Neuronal stem cell (in vitro differentiated cells): ENCODE measurements around the gene ZNF639.
A peak's percentile ranks its signal among the peaks of the same experiment; 100 is the strongest.

Experiments
- DNase-seq: peaks from one replicate; pipeline ENCODE4 v3.0.0-alpha.2; 2013; ENCODE audit warnings: low spot score
- H2AFZ ChIP-seq: one replicate; pipeline ENCODE4 v1.6.1; 2013; ENCODE audit warnings: mild to moderate bottlenecking, low read length, inconsistent platforms
- H2AK5ac ChIP-seq: 2 replicates; pipeline ENCODE4 v1.6.1; 2013; ENCODE audit warnings: low read depth, mild to moderate bottlenecking, inconsistent platforms, low read length, moderate library complexity, mixed read lengths
- H2BK120ac ChIP-seq: 2 replicates; pipeline ENCODE4 v1.6.1; 2013; ENCODE audit warnings: low read depth, mild to moderate bottlenecking, inconsistent platforms, low read length, moderate library complexity, mixed read lengths
- H2BK12ac ChIP-seq: one replicate; pipeline ENCODE4 v1.6.1; 2013; ENCODE audit warnings: low read length, inconsistent platforms
- H2BK15ac ChIP-seq: 2 replicates; pipeline ENCODE4 v1.6.1; 2013; ENCODE audit warnings: mild to moderate bottlenecking, low read length, inconsistent platforms, mixed read lengths
- H2BK5ac ChIP-seq: one replicate; pipeline ENCODE4 v1.6.1; 2013; ENCODE audit warnings: inconsistent platforms, mild to moderate bottlenecking, low read length, moderate library complexity
- H3K14ac ChIP-seq: one replicate; pipeline ENCODE4 v1.6.1; 2013; ENCODE audit warnings: low read length, inconsistent platforms
- H3K18ac ChIP-seq: 2 replicates; pipeline ENCODE4 v1.6.1; 2013; ENCODE audit warnings: low read length, inconsistent platforms
- H3K23ac ChIP-seq: 2 replicates; pipeline ENCODE4 v1.6.1; 2013; ENCODE audit warnings: low read depth, mild to moderate bottlenecking, mixed read lengths, low read length, inconsistent platforms; ENCODE audit not compliant: poor library complexity
- H3K27ac ChIP-seq: replicated peaks from 3 replicates; pipeline ENCODE4 v1.5.1; 2013; ENCODE audit warnings: low read length, inconsistent platforms
- H3K27me3 ChIP-seq, 3 experiments: 2 replicates each; pipeline ENCODE4 v1.6.1; 2013; ENCODE audit warnings: low read length in 3 of 3, mild to moderate bottlenecking in 2 of 3, inconsistent platforms in 1 of 3, low read depth in 1 of 3, mixed read lengths in 1 of 3, moderate library complexity in 1 of 3; ENCODE audit not compliant: control insufficient read depth in 3 of 3, insufficient read depth in 3 of 3
- H3K36me3 ChIP-seq, 2 donors: replicated peaks in 1 of 2; 2 replicates each; pipeline ENCODE4 v1.6.1; 2013; ENCODE audit warnings: low read length in 2 of 2; ENCODE audit not compliant: control insufficient read depth in 2 of 2, insufficient read depth in 2 of 2
- H3K4ac ChIP-seq: 2 replicates; pipeline ENCODE4 v1.6.1; 2013; ENCODE audit warnings: inconsistent platforms, mild to moderate bottlenecking, low read length, moderate library complexity
- H3K4me1 ChIP-seq, 2 donors: 1 replicate in 1 of 2; 2 replicates in 1 of 2; pipeline ENCODE4 v1.6.1; 2013; ENCODE audit warnings: low read length in 2 of 2, low read depth in 1 of 2; ENCODE audit not compliant: control insufficient read depth in 2 of 2, insufficient read depth in 1 of 2
- H3K4me2 ChIP-seq: one replicate; pipeline ENCODE4 v1.6.1; 2013; ENCODE audit warnings: mild to moderate bottlenecking, low read length, inconsistent platforms; ENCODE audit not compliant: insufficient read depth, poor library complexity, severe bottlenecking
- H3K4me3 ChIP-seq, 2 donors: 2 replicates each; pipeline ENCODE4 v1.5.1; 2013; ENCODE audit warnings: low read length in 2 of 2, mild to moderate bottlenecking in 2 of 2, inconsistent platforms in 1 of 2, moderate library complexity in 1 of 2
- H3K79me1 ChIP-seq: one replicate; pipeline ENCODE4 v1.6.1; 2013; ENCODE audit warnings: low read depth, mild to moderate bottlenecking, inconsistent platforms, low read length, moderate library complexity
- H3K9ac ChIP-seq: one replicate; pipeline ENCODE4 v1.6.1; 2013; ENCODE audit warnings: mild to moderate bottlenecking, low read depth, low read length, inconsistent platforms; ENCODE audit not compliant: poor library complexity
- H3K9me3 ChIP-seq, 2 donors: replicated peaks in 1 of 2; 2 replicates each; pipeline versions ENCODE3 to v1.6.1; 2013; ENCODE audit warnings: low read length in 2 of 2, mild to moderate bottlenecking in 2 of 2, inconsistent platforms in 1 of 2, low read depth in 1 of 2, mixed read lengths in 1 of 2, moderate library complexity in 1 of 2; ENCODE audit not compliant: control insufficient read depth in 2 of 2, insufficient read depth in 1 of 2
- H4K8ac ChIP-seq: one replicate; pipeline ENCODE4 v1.6.1; 2013; ENCODE audit warnings: low read depth, mild to moderate bottlenecking, inconsistent platforms, low read length, moderate library complexity
- H4K91ac ChIP-seq: one replicate; pipeline ENCODE4 v1.6.1; 2013; ENCODE audit warnings: low read length, low read depth, mild to moderate bottlenecking, inconsistent platforms; ENCODE audit not compliant: poor library complexity
- WGBS, 2 donors: extraction: QIAGEN DNeasy Blood & Tissue Kit; methylation state at CpG; one replicate each; pipeline ENCODE4 v1.1.7; 2013; ENCODE audit warnings: missing lambda C conversion rate in 2 of 2, mixed read lengths in 1 of 2; ENCODE audit not compliant: insufficient read length in 2 of 2, insufficient replicate concordance in 1 of 2; ENCODE audit errors: extremely low coverage in 2 of 2; 5-methylcytosine and 5-hydroxymethylcytosine counted together

Gene ZNF639

GRCh38 chr3:179333084-179333483 is 10.3 kb downstream of the ZNF639 start:
- Histone ChIP-seq H3K4me2 (no peak overlapping the region), H3K9ac (no peak overlapping the region), H2AFZ (no peak overlapping the region), H3K27ac (no peak overlapping the region), H3K9me3 (peaks cover 0 to 5% of the 10 kb centered on the region in 2 donors), H2BK15ac (no peak overlapping the region), H3K79me1 (no peaks in the 10 kb centered on the region), H3K27me3 (no peaks in the 10 kb centered on the region), H3K23ac (no peak overlapping the region), H4K8ac (no peak overlapping the region), H2AK5ac (no peak overlapping the region), H3K4me3 (no peak overlapping the region), H3K4me1 (no peaks in the 10 kb centered on the region), H2BK5ac (no peak overlapping the region), H2BK120ac (no peak overlapping the region), H3K18ac (no peak overlapping the region), H2BK12ac (no peak overlapping the region), H3K4ac (no peak overlapping the region), H4K91ac (no peak overlapping the region), H3K14ac (no peak overlapping the region), H3K36me3 (peaks cover 29 to 93% of the 10 kb centered on the region in 2 donors)
- WGBS, 2 donors: no CpG with 5 or more reads among the region's 2 CpGs
- no peak for DNase-seq

DNA sequence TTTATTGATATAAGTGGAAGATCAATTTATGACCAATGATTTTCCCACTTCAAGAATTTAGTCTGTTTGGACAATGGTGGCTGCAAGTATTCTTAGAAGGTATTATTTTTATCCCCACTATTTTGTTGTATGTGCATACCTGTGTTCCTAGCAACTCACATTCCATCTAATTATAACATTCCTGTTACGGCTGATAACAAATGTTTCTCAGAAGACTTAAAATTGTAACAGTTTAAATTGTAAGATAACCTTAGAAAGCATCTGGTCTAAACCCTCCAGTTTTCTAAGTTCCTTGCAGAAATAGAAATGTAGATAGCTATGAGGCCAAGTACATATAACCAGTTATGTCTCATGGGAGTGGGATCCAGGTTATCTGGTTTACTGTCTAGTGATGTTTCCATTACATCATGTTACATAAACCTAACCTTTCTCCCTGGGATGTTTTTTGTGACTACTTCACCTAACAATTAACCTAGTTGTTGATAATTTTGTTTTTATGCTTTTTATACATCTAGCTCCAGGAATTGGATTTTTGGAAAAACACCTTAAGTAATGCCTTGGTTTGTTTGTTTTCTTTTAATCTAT is 13.6 kb downstream of the ZNF639 start:
- Histone ChIP-seq H3K23ac (no peak overlapping the region), H3K18ac (no peak overlapping the region), H2BK12ac (no peak overlapping the region), H2BK120ac (no peak overlapping the region), H3K9ac (no peak overlapping the region), H2AK5ac (no peak overlapping the region), H3K14ac (no peak overlapping the region), H3K9me3 (peaks cover 0 to 5% of the 10 kb centered on the region in 2 donors), H2AFZ (no peak overlapping the region), H4K91ac (no peak overlapping the region), H3K27me3 (no peaks in the 10 kb centered on the region), H2BK5ac (no peak overlapping the region), H3K4me3 (no peak overlapping the region), H3K4ac (no peak overlapping the region), H2BK15ac (no peak overlapping the region), H3K27ac (no peak overlapping the region), H3K4me2 (no peak overlapping the region), H4K8ac (no peak overlapping the region), H3K36me3 (peaks cover 13 to 62% of the 10 kb centered on the region in 2 donors), H3K79me1 (no peaks in the 10 kb centered on the region), H3K4me1 (no peaks in the 10 kb centered on the region)
- no CpG with 5 or more reads among the region's 1 CpG for WGBS, 2 donors
- DNase-seq: no peak

DNA sequence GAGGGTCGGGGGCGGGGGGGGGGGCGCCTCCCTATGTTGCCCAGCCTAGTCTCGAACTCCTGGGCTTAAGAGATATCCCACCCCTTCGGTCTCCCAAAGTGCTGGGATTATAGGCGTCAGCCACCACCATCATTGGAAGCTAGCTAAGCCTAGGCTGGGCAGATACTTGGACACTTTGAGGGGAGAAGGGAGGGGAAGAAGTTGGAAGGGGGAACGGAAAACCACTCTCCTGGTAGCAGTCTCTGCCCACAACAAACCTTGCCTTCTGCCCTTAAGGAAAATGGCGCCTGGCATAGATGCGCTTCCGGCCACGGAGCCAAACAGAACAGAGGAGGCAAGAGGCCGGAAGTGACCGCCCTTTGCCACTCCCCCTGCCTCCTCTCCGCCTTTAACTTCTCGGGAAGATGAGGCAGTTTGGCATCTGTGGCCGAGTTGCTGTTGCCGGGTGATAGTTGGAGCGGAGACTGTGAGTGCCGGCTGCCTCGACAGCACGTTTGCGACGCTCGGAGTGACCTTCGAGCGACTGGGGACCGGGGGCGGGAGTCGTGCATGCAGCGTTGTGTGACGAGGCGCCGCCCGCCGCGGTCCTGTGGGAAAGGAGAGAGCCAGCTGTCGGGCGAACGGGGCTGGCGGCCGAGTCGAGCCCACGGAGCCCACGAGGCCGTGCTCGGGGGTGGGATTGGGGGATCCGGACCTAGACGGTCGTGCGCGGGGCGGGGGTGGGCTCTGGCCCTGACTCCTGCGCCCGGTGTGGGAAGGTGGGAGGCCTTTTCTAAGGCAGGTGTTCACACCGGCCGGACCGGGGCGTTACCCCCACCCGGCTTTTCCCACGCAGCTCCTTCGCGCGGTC is 24.7 kb downstream of the ZNF639 start, which contains the start of gene MFN1:
Gene MFN1, plus strand, starts transcription at position 365 of the 850 bp plus-strand sequence. CDS start 1,143 bp downstream, outside the sequence.
- no peak within 1 kb of the TSS for H2BK12ac ChIP-seq
- H3K9ac ChIP-seq: peak within 1 kb of the TSS; percentile 89
- H3K4me1 ChIP-seq: peaks cover 1 to 5% of the 10 kb centered on the region in 2 donors
- peak within 1 kb of the TSS; percentile 87 for H3K23ac ChIP-seq
- H3K4ac ChIP-seq: no peak within 1 kb of the TSS
- H3K18ac ChIP-seq: peak within 1 kb of the TSS; percentile 95
- H4K8ac ChIP-seq: peak within 1 kb of the TSS; percentile 94
- H3K4me2 ChIP-seq: peak within 1 kb of the TSS; percentile 76
- peak within 1 kb of the TSS; percentile 93 for H2AFZ ChIP-seq
- H3K14ac ChIP-seq: peak within 1 kb of the TSS; percentile 32
- H2AK5ac ChIP-seq: peak within 1 kb of the TSS; percentile 17
- H4K91ac ChIP-seq: no peak within 1 kb of the TSS
- WGBS, 2 donors: no CpG with 5 or more reads among the region's 63 CpGs
- no peak within 1 kb of the TSS for H2BK5ac ChIP-seq
- no peaks in the 10 kb centered on the region for H3K27me3 ChIP-seq
- no peaks in the 10 kb centered on the region for H3K9me3 ChIP-seq
- H3K27ac ChIP-seq: no peak within 1 kb of the TSS
- DNase-seq: peak; percentile 69
- H3K79me1 ChIP-seq: peaks cover 5% of the 10 kb centered on the region
- H3K4me3 ChIP-seq: peak within 1 kb of the TSS; percentile 85 to 87
- H2BK15ac ChIP-seq: no peak within 1 kb of the TSS
- peaks cover 0 to 37% of the 10 kb centered on the region in 2 donors for H3K36me3 ChIP-seq
- no peak within 1 kb of the TSS for H2BK120ac ChIP-seq
